H1 (cell line): ENCODE measurements around the gene MBD3L2B. TPM values are rescaled to one million over a fixed set of nuclear protein-coding genes. Genes with fewer than 3 reads are reported as not detected.

Source experiments
- FOSL1 ChIP-seq: IDR thresholded peaks from 2 replicates; pipeline ENCODE4 v1.6.1; 2011; ENCODE audit warnings: mild to moderate bottlenecking, low read depth, low read length, moderate library complexity; ENCODE audit not compliant: insufficient read depth
- RBBP5 ChIP-seq: IDR thresholded peaks from 2 replicates; pipeline ENCODE4 v1.7.1; 2012; ENCODE audit warnings: low read depth, mild to moderate bottlenecking, inconsistent platforms, low read length, moderate library complexity, borderline replicate concordance
- SUZ12 ChIP-seq: fragments of 200-600 bp; sonication (generic); IDR thresholded peaks from 2 replicates; pipeline ENCODE4 v1.6.1; 2012; ENCODE audit warnings: mild to moderate bottlenecking, inconsistent platforms, low read length, moderate library complexity, mixed read lengths
- polyA plus RNA-seq, 7 experiments: library from polyadenylated mRNA; depleted of rRNA in 3 of 7; stranded (reverse) in 5 of 7; unstranded in 2 of 7; fragments of >200 nt in 5 of 7; fragments of 200-250 nt in 2 of 7; gene quantifications; 1 replicate in 5 of 7; 2 replicates in 1 of 7; 4 replicates in 1 of 7; pipeline versions ENCODE4 v1.2.1 to v1.2.3, GENCODE V29; 2011 to 2013; ENCODE audit warnings: missing spikeins in 2 of 7, mixed read lengths in 2 of 7
- total RNA-seq: library from RNA; stranded (reverse); fragmentation: NEBNext Ultra II Directional; extraction: Animal tissue kit (Norgen Biotek cat#: 25700); gene quantifications from 2 replicates; pipeline ENCODE4 v1.2.1, GENCODE V29; 2021

Gene MBD3L2B
- total and polyA plus RNA-seq, 2 of the 8 experiments (the other 6 are each of a cell fraction or from before 2014, with no cell fraction given), result not detected

GRCh38 chr19:7000816-7001215 is 20.4 kb downstream of the MBD3L2B start (continued):
- TF ChIP-seq RBBP5 (no peak), FOSL1 (no peak), SUZ12 (no peak)
